ENCODE results near the gene GORASP2. TPM values are rescaled to one million over a fixed set of nuclear protein-coding genes. Genes with fewer than 3 reads are reported as not detected.

Gene GORASP2
- total and polyA plus RNA-seq, 10 donors, result 17.3 to 57.5 (median 50.6) TPM

DNA sequence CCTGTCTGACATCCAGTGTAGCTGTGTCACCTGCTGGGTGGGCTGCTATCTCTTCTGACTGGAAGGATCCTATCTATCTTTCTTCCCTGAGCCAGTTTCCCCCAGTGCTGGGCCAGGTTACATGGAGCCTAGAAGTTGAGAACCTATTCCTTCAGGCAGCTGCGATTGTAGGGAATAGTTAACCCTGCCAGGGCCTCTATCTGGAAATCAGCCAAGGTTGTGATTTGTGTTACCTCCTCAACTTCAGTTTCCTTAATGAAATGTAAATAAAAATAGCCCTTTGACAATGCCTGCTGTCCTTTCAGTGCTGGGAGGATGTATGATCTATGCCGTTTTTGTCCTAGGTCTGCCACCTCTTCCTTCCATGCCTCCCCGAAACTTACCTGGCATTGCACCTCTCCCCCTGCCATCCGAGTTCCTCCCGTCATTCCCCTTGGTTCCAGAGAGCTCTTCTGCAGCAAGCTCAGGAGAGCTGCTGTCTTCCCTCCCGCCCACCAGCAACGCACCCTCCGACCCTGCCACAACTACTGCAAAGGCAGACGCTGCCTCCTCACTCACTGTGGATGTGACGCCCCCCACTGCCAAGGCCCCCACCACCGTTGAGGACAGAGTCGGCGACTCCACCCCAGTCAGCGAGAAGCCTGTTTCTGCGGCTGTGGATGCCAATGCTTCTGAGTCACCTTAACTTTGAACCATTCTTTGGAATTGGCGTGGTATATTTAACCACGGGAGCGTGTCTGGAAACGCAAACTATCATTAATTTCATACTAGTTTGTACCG lies 36.6 kb downstream of the GORASP2 start:
- intact Hi-C loops (cut with DNase I; ENCODE audit: low total_unique reads), result no loop called here
- Histone ChIP-seq H3K4me3 (no peak overlapping the region), H3K36me3 (peaks cover 2 to 84% (median 66%) of the 10 kb centered on the region in 6 donors), H3K4me1 (peaks cover 0 to 19% (median 0%) of the 10 kb centered on the region in 6 donors), H3K9me3 (no peaks in the 10 kb centered on the region), H3K27me3 (replicated peaks in 1 of 7) (no peaks in the 10 kb centered on the region), H3K27ac (no peak overlapping the region)
- no peak for DNase-seq
- WGBS, 5 donors, result 80 to 87% (median 84%) methylated on average over 20 of the region's 20 CpGs
- TF ChIP-seq POLR2AphosphoS5 (IDR thresholded peaks at IDR 0.05), result no peak

DNA sequence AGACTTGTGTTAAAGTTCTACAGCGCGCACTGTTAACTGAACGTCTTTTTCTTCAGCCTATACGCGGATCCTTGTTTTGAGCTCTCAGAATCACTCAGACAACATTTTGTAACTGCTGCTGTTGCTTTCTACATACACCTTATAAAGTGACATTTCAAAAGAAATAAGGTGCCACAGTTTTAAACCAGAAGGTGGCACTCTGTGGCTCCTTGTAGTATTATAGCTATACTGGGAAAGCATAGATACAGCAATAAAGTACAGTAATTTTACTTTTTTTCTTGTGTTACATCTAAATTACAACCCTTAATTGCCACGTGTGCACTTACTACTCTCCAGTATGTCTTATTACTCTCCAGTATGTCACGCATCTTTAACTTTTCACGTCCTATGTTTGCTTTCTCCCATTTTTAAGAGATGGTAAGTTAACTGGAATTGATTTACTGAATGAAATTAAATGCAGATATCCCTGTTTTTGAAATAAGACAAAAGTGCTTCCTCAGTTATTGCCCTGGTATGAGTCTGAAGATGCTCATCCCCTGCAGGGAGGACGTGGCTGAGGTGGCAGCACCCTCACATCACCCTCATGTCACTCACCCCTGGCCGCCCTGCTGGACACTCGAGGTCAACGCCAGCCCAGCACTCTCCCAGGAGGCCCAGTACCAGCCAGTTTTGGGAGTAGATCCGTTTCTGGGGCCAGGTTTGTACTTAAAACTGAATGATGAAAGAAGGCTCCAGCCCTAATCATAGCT lies 37.8 kb downstream of the GORASP2 start:
- peaks cover 2 to 72% (median 54%) of the 10 kb centered on the region in 6 donors for H3K36me3 ChIP-seq
- DNase-seq, result no peak
- intact Hi-C loops (cut with DNase I; ENCODE audit: low total_unique reads), result no loop called here
- H3K27ac ChIP-seq, result no peak overlapping the region
- no peaks in the 10 kb centered on the region for H3K9me3 ChIP-seq
- no peak overlapping the region for H3K4me3 ChIP-seq
- 90 to 94% (median 92%) methylated on average over 13 of the region's 13 CpGs for WGBS, 5 donors
- no peaks in the 10 kb centered on the region for H3K27me3 ChIP-seq (replicated peaks in 1 of 7)
- peaks cover 0 to 19% (median 0%) of the 10 kb centered on the region in 6 donors for H3K4me1 ChIP-seq
- TF ChIP-seq POLR2AphosphoS5 (IDR thresholded peaks at IDR 0.05), result peak in 1 of 3 donors; percentile 40
- no peak for TF ChIP-seq CTCF (IDR thresholded peaks at IDR 0.05 in 8 of 11, conservative IDR thresholded peaks at IDR 0.05 in 3 of 11)

- H3K27ac ChIP-seq, result no peak overlapping the region
- no peaks in the 10 kb centered on the region for H3K27me3 ChIP-seq (replicated peaks in 1 of 7)
- 87 to 92% (median 89%) methylated on average over 5 of the region's 5 CpGs for WGBS, 5 donors
- no peak for DNase-seq
- H3K4me1 ChIP-seq, result peaks cover 0 to 20% (median 0%) of the 10 kb centered on the region in 6 donors
- peaks cover 2 to 65% (median 47%) of the 10 kb centered on the region in 6 donors for H3K36me3 ChIP-seq
- H3K4me3 ChIP-seq, result no peak overlapping the region
- TF ChIP-seq CTCF (IDR thresholded peaks at IDR 0.05 in 8 of 11, conservative IDR thresholded peaks at IDR 0.05 in 3 of 11), result no peak
- TF ChIP-seq POLR2A (IDR thresholded peaks at IDR 0.05), result no peak
- no peak for TF ChIP-seq POLR2AphosphoS5 (IDR thresholded peaks at IDR 0.05)
- no peaks in the 10 kb centered on the region for H3K9me3 ChIP-seq
- intact Hi-C loops (cut with DNase I; ENCODE audit: low total_unique reads), result no loop called here
These were observed 38.5 kb downstream of the GORASP2 start for GRCh38 chr2:170967553-170967952.

- whole genome bisulfite sequencing, 5 donors, result 66 to 78% (median 71%) methylated on average over 12 of the region's 12 CpGs
- Histone ChIP-seq H3K4me3 (no peak overlapping the region), H3K27me3 (replicated peaks in 1 of 7) (no peaks in the 10 kb centered on the region), H3K9me3 (no peaks in the 10 kb centered on the region), H3K4me1 (peaks cover 0 to 29% (median 6%) of the 10 kb centered on the region in 6 donors), H3K27ac (no peak overlapping the region), H3K36me3 (peaks cover 0 to 56% (median 39%) of the 10 kb centered on the region in 6 donors)
- TF ChIP-seq POLR2AphosphoS5 (IDR thresholded peaks at IDR 0.05) (no peak), POLR2A (IDR thresholded peaks at IDR 0.05) (no peak), CTCF (IDR thresholded peaks at IDR 0.05 in 8 of 11, conservative IDR thresholded peaks at IDR 0.05 in 3 of 11) (no peak)
- DNase-seq, result no peak
- intact Hi-C loops (cut with DNase I; ENCODE audit: low total_unique reads), result no loop called here
These were observed 39.4 kb downstream of the GORASP2 start for GRCh38 chr2:170968205-170969003.
